ENCODE results near the gene IPMK. TPM values are rescaled to one million over a fixed set of nuclear protein-coding genes. Genes with fewer than 3 reads are reported as not detected.

The IPMK gene
- total RNA-seq, 4 donors from 2014 or later = 3.0 to 8.2 (median 5.6) TPM

- Histone ChIP-seq H3K9me3 (no peaks in the 10 kb centered on the region), H3K27me3 (no peaks in the 10 kb centered on the region), H3K4me1 (peaks cover 20 to 24% of the 10 kb centered on the region in 2 donors), H3K27ac (peak overlapping the region in 1 of 4 donors; percentile 33), H3K36me3 (no peaks in the 10 kb centered on the region), H3K4me3 (no peak overlapping the region)
- in situ Hi-C loops (cut with MboI; ENCODE audit: low sequenced_read_pairs in 4 of 4) (no loop called here), intact Hi-C loops (cut with DNase I; ENCODE audit: low total_unique reads) (no loop called here)
- ATAC-seq (peak; percentile 71 to 72), DNase-seq (no peak)
- no peak for TF ChIP-seq CTCF (IDR thresholded peaks at IDR 0.05 in 4 of 5, conservative IDR thresholded peaks at IDR 0.05 in 1 of 5)
- TF ChIP-seq POLR2A (IDR thresholded peaks at IDR 0.05) = no peak
Observed at GRCh38 chr10:58220769-58221451, 46.8 kb downstream of the IPMK start.

DNA sequence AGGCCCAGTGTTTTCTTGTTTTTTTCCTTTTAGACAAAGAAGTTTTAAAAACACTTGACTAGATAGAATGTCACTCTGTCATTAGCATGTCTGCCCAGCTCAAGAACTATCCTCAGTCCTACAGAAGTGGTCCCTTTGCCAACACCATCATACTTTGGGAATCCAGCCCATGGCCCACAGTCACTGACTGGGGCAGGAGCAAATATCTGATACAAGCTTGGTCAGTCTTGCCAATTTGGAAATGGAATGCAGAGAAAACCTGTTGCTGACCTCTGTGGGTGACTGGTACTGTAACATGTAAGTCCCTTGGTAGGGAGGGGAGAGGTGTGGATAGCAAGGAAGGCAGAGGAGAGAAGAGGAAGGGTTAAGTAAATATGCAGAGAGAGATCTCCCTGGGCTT, 47.8 kb downstream of the IPMK start:
- in situ Hi-C loops (cut with MboI; ENCODE audit: low sequenced_read_pairs in 4 of 4) = no loop called here
- intact Hi-C loops (cut with DNase I; ENCODE audit: low total_unique reads) = no loop called here
- TF ChIP-seq CTCF (IDR thresholded peaks at IDR 0.05 in 4 of 5, conservative IDR thresholded peaks at IDR 0.05 in 1 of 5) (no peak), POLR2A (IDR thresholded peaks at IDR 0.05) (no peak)
- Histone ChIP-seq H3K36me3 (no peaks in the 10 kb centered on the region), H3K4me3 (no peak overlapping the region), H3K27ac (peak overlapping the region in 1 of 4 donors; percentile 33), H3K27me3 (no peaks in the 10 kb centered on the region), H3K4me1 (peaks cover 20 to 24% of the 10 kb centered on the region in 2 donors), H3K9me3 (no peaks in the 10 kb centered on the region)
- ATAC-seq (no peak), DNase-seq (no peak)

DNA sequence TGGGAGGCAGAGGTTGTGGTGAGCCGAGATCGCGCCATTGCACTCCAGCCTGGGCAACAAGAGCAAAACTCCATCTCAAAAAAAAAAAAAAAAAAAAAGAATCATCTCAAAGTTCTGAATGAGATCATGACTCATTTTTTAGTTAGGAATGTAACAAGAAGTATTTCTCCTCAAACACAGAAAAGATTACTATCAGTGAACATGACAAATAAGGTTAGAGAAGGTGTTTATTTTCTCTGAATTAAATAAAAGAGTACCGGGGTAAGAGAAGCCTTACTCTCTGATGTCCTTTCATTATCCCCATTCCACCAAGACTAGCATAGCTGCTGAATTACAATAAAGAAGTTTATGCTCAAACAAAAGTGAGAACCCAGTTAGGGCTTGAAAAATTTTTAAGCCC, 50.1 kb downstream of the IPMK start:
- intact Hi-C loops (cut with DNase I; ENCODE audit: low total_unique reads) (no loop called here), in situ Hi-C loops (cut with MboI; ENCODE audit: low sequenced_read_pairs in 4 of 4) (no loop called here)
- DNase-seq = no peak
- H3K9me3 ChIP-seq = no peaks in the 10 kb centered on the region
- no peak for ATAC-seq
- no peak overlapping the region for H3K4me3 ChIP-seq
- H3K4me1 ChIP-seq = peaks cover 20 to 24% of the 10 kb centered on the region in 2 donors
- no peak overlapping the region for H3K27ac ChIP-seq
- no peaks in the 10 kb centered on the region for H3K27me3 ChIP-seq
- H3K36me3 ChIP-seq = no peaks in the 10 kb centered on the region
- no peak for TF ChIP-seq POLR2A (IDR thresholded peaks at IDR 0.05)
- no peak for TF ChIP-seq CTCF (IDR thresholded peaks at IDR 0.05 in 4 of 5, conservative IDR thresholded peaks at IDR 0.05 in 1 of 5)

- H3K4me3 ChIP-seq = no peak overlapping the region
- TF ChIP-seq CTCF (IDR thresholded peaks at IDR 0.05 in 4 of 5, conservative IDR thresholded peaks at IDR 0.05 in 1 of 5) (no peak), POLR2A (IDR thresholded peaks at IDR 0.05) (no peak)
- H3K36me3 ChIP-seq = peaks cover 0 to 9% of the 10 kb centered on the region in 2 donors
- intact Hi-C loops (cut with DNase I; ENCODE audit: low total_unique reads) (no loop called here), in situ Hi-C loops (cut with MboI; ENCODE audit: low sequenced_read_pairs in 4 of 4) (no loop called here)
- DNase-seq = no peak
- H3K27ac ChIP-seq = no peak overlapping the region
- no peaks in the 10 kb centered on the region for H3K9me3 ChIP-seq
- H3K4me1 ChIP-seq = no peaks in the 10 kb centered on the region
- no peaks in the 10 kb centered on the region for H3K27me3 ChIP-seq
- ATAC-seq = no peak
Observed at GRCh38 chr10:58212622-58213021, 55.1 kb downstream of the IPMK start.

- ATAC-seq = no peak
- in situ Hi-C loops (cut with MboI; ENCODE audit: low sequenced_read_pairs in 4 of 4) = no loop called here
Observed at GRCh38 chr10:58210160-58210559, 57.5 kb downstream of the IPMK start.

More at GRCh38 chr10:58210160-58210559, 57.5 kb downstream of the IPMK start:
- H3K27ac ChIP-seq = no peak overlapping the region
- TF ChIP-seq POLR2A (IDR thresholded peaks at IDR 0.05) (no peak), CTCF (IDR thresholded peaks at IDR 0.05 in 4 of 5, conservative IDR thresholded peaks at IDR 0.05 in 1 of 5) (no peak)
- H3K4me3 ChIP-seq = no peak overlapping the region
- H3K4me1 ChIP-seq = no peaks in the 10 kb centered on the region
- H3K27me3 ChIP-seq = no peaks in the 10 kb centered on the region
- DNase-seq = no peak
- peaks cover 0 to 9% of the 10 kb centered on the region in 2 donors for H3K36me3 ChIP-seq
- intact Hi-C loops (cut with DNase I; ENCODE audit: low total_unique reads) = no loop called here
- no peaks in the 10 kb centered on the region for H3K9me3 ChIP-seq

Measured in gastrocnemius medialis (tissue), 4 donors.